Measurements from ENCODE around the gene EYS.

The EYS gene

DNA sequence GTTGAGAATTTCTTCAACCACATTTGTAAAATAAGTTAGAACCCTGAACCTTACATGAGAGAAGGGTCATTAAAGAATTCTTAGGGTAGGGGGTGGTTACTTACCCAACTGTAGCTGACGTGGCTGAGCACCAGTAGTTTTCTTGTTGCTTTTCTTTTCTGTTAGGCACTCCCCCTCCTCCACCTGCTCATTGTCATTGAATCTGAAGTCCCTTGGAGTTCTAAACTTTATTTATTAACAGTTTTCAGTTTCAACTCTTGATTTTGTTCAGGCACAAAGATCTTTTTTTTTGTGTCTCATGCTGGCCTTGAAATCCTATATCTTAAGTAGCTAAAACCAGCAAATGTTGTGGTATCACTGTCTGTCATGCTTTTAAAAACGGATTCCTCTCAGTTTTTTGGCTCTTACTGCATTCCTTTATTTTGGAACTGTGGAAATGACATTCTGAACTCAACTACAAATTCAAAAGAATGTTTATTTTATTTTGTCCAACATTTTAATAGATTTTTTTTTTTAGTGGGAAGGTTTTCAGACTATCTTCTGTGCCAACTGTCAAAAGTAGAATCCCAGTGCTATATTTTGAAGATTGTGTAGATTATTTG, 1606.2 kb downstream of the EYS start:
- TF ChIP-seq FOXP2 (optimal IDR thresholded peaks at IDR 0.05; ENCODE audit: borderline replicate concordance, extremely low read depth, extremely low read length, insufficient read depth) (no peak), SIN3A (IDR thresholded peaks at IDR 0.05; ENCODE audit: borderline replicate concordance, insufficient read depth, low read length) (no peak), POLR2AphosphoS5 (IDR thresholded peaks at IDR 0.05; ENCODE audit: low read depth, low read length) (no peak), TAF1 (IDR thresholded peaks at IDR 0.05; ENCODE audit: borderline replicate concordance, insufficient read depth, low read length) (no peak)
- TF ChIP-seq, protein P1, sequence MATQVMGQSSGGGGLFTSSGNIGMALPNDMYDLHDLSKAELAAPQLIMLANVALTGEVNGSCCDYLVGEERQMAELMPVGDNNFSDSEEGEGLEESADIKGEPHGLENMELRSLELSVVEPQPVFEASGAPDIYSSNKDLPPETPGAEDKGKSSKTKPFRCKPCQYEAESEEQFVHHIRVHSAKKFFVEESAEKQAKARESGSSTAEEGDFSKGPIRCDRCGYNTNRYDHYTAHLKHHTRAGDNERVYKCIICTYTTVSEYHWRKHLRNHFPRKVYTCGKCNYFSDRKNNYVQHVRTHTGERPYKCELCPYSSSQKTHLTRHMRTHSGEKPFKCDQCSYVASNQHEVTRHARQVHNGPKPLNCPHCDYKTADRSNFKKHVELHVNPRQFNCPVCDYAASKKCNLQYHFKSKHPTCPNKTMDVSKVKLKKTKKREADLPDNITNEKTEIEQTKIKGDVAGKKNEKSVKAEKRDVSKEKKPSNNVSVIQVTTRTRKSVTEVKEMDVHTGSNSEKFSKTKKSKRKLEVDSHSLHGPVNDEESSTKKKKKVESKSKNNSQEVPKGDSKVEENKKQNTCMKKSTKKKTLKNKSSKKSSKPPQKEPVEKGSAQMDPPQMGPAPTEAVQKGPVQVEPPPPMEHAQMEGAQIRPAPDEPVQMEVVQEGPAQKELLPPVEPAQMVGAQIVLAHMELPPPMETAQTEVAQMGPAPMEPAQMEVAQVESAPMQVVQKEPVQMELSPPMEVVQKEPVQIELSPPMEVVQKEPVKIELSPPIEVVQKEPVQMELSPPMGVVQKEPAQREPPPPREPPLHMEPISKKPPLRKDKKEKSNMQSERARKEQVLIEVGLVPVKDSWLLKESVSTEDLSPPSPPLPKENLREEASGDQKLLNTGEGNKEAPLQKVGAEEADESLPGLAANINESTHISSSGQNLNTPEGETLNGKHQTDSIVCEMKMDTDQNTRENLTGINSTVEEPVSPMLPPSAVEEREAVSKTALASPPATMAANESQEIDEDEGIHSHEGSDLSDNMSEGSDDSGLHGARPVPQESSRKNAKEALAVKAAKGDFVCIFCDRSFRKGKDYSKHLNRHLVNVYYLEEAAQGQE (IDR thresholded peaks at IDR 0.05; ENCODE audit: insufficient read depth in 1 of 2, low read depth in 2 of 2, low read length in 2 of 2), result no peak

DNA sequence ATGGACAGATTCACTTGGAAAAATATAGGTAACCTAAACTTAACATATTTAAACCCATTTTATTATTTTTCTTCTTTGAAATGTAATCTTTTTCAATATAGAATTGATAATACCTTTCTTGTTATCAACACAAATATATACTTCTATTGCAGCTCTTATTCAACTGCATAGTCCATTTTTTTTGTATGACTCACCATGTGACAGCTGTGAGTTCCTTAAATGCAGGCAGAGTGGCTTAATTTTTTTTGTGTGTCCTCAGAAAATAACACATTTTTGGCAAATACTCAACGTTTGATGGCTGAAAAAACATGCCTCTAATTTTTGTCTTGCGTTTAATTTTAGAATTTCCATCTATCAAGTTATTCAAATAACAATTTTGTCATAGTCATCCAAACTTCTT, 1616.7 kb downstream of the EYS start:
- TF ChIP-seq, protein P1 (IDR thresholded peaks at IDR 0.05; ENCODE audit: insufficient read depth in 1 of 2, low read depth in 2 of 2, low read length in 2 of 2), result no peak
- no peak for TF ChIP-seq TAF1 (IDR thresholded peaks at IDR 0.05; ENCODE audit: borderline replicate concordance, insufficient read depth, low read length)
- no peak for TF ChIP-seq FOXP2 (optimal IDR thresholded peaks at IDR 0.05; ENCODE audit: borderline replicate concordance, extremely low read depth, extremely low read length, insufficient read depth)
- no peak for TF ChIP-seq SIN3A (IDR thresholded peaks at IDR 0.05; ENCODE audit: borderline replicate concordance, insufficient read depth, low read length)
- no peak for TF ChIP-seq POLR2AphosphoS5 (IDR thresholded peaks at IDR 0.05; ENCODE audit: low read depth, low read length)

GRCh38 chr6:64085126-64085525, 1621.9 kb downstream of the EYS start:
- TF ChIP-seq SIN3A (IDR thresholded peaks at IDR 0.05; ENCODE audit: borderline replicate concordance, insufficient read depth, low read length), result no peak
- no peak for TF ChIP-seq TAF1 (IDR thresholded peaks at IDR 0.05; ENCODE audit: borderline replicate concordance, insufficient read depth, low read length)
- TF ChIP-seq FOXP2 (optimal IDR thresholded peaks at IDR 0.05; ENCODE audit: borderline replicate concordance, extremely low read depth, extremely low read length, insufficient read depth), result no peak
- no peak for TF ChIP-seq POLR2AphosphoS5 (IDR thresholded peaks at IDR 0.05; ENCODE audit: low read depth, low read length)
- TF ChIP-seq, protein P1 (IDR thresholded peaks at IDR 0.05; ENCODE audit: insufficient read depth in 1 of 2, low read depth in 2 of 2, low read length in 2 of 2), result no peak

DNA sequence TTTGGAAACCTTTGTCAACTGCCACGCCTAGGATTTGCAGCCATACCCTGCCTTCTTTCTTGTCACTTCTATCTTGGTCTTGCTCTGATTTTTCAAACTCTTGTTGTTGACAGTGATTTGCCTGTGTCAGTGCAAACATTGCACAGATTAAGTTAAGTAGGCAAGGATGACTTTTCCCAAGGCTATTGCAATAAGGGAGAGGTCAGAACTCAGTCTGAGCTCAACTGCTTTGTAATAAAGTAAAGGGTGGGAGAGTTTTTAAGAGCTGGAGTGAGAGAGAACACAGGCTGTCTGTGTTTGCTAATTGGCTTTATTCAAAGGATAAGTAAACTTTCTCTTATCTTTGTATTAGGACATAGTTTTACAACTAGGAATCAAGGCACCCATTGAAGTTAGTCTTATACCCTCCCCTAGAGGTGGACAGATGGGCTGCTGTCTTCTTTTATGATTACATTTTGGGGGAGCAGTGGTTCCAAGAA, 1622.8 kb downstream of the EYS start:
- TF ChIP-seq FOXP2 (optimal IDR thresholded peaks at IDR 0.05; ENCODE audit: borderline replicate concordance, extremely low read depth, extremely low read length, insufficient read depth), result no peak

- TF ChIP-seq FOXP2 (optimal IDR thresholded peaks at IDR 0.05; ENCODE audit: borderline replicate concordance, extremely low read depth, extremely low read length, insufficient read depth) (no peak), POLR2AphosphoS5 (IDR thresholded peaks at IDR 0.05; ENCODE audit: low read depth, low read length) (no peak), TAF1 (IDR thresholded peaks at IDR 0.05; ENCODE audit: borderline replicate concordance, insufficient read depth, low read length) (no peak), SIN3A (IDR thresholded peaks at IDR 0.05; ENCODE audit: borderline replicate concordance, insufficient read depth, low read length) (no peak)
- TF ChIP-seq, protein P1 (IDR thresholded peaks at IDR 0.05; ENCODE audit: insufficient read depth in 1 of 2, low read depth in 2 of 2, low read length in 2 of 2), result no peak
Observed at GRCh38 chr6:64083261-64083660, 1623.8 kb downstream of the EYS start.
